ENCODE measurements around the gene ZNF358.

ZNF358 gene

GRCh38 chr19:7522072-7522922 is 6.4 kb downstream of the ZNF358 start, which contains the start of gene MCOLN1:
MCOLN1 (plus strand) TSS chr19:7522624; CDS start chr19:7522751, 127 bp downstream.
- Histone ChIP-seq H3K36me3 (ENCODE audit: control insufficient read depth in 2 of 2, insufficient read depth in 2 of 2, low read length in 2 of 2) (peaks cover 0 to 13% of the 10 kb centered on the region in 2 donors), H3K9me3 (ENCODE audit: control insufficient read depth in 2 of 2, low read length in 2 of 2) (no peaks in the 10 kb centered on the region), H3K27me3 (ENCODE audit: control insufficient read depth in 1 of 2, insufficient read depth in 2 of 2, low read length in 2 of 2) (no peaks in the 10 kb centered on the region), H3K27ac (ENCODE audit: low read length) (peak within 1 kb of the TSS; percentile 58), H3K4me1 (ENCODE audit: control insufficient read depth, insufficient read depth, low read length) (peaks cover 26% of the 10 kb centered on the region), H3K9ac (ENCODE audit: low read length in 2 of 2) (peak within 1 kb of the TSS; percentile 71 to 79), H3K4me3 (ENCODE audit: low read length in 2 of 2) (peak within 1 kb of the TSS; percentile 54 to 84)

- H3K9me3 ChIP-seq (ENCODE audit: control insufficient read depth in 2 of 2, low read length in 2 of 2) = no peaks in the 10 kb centered on the region
- H3K27me3 ChIP-seq (ENCODE audit: control insufficient read depth in 1 of 2, insufficient read depth in 2 of 2, low read length in 2 of 2) = no peaks in the 10 kb centered on the region
- H3K4me3 ChIP-seq (ENCODE audit: low read length in 2 of 2) = peak overlapping the region; percentile 54 to 84
- peak overlapping the region; percentile 58 for H3K27ac ChIP-seq (ENCODE audit: low read length)
- peaks cover 0 to 13% of the 10 kb centered on the region in 2 donors for H3K36me3 ChIP-seq (ENCODE audit: control insufficient read depth in 2 of 2, insufficient read depth in 2 of 2, low read length in 2 of 2)
- peaks cover 24% of the 10 kb centered on the region for H3K4me1 ChIP-seq (ENCODE audit: control insufficient read depth, insufficient read depth, low read length)
- H3K9ac ChIP-seq (ENCODE audit: low read length in 2 of 2) = peak overlapping the region; percentile 71 to 79
Measured at GRCh38 chr19:7522923-7523667, 7.2 kb downstream of the ZNF358 start.

- no peaks in the 10 kb centered on the region for H3K27me3 ChIP-seq (ENCODE audit: control insufficient read depth in 1 of 2, insufficient read depth in 2 of 2, low read length in 2 of 2)
- H3K9ac ChIP-seq (ENCODE audit: low read length in 2 of 2) = no peak overlapping the region
- H3K9me3 ChIP-seq (ENCODE audit: control insufficient read depth in 2 of 2, low read length in 2 of 2) = no peaks in the 10 kb centered on the region
- peaks cover 0 to 17% of the 10 kb centered on the region in 2 donors for H3K36me3 ChIP-seq (ENCODE audit: control insufficient read depth in 2 of 2, insufficient read depth in 2 of 2, low read length in 2 of 2)
- H3K4me3 ChIP-seq (ENCODE audit: low read length in 2 of 2) = no peak overlapping the region
- H3K27ac ChIP-seq (ENCODE audit: low read length) = no peak overlapping the region
- peaks cover 24% of the 10 kb centered on the region for H3K4me1 ChIP-seq (ENCODE audit: control insufficient read depth, insufficient read depth, low read length)
Measured at GRCh38 chr19:7524523-7524922, 8.6 kb downstream of the ZNF358 start.

GRCh38 chr19:7524992-7525739 is 9.3 kb downstream of the ZNF358 start:
- Histone ChIP-seq H3K36me3 (ENCODE audit: control insufficient read depth in 2 of 2, insufficient read depth in 2 of 2, low read length in 2 of 2) (peaks cover 0 to 19% of the 10 kb centered on the region in 2 donors), H3K4me3 (ENCODE audit: low read length in 2 of 2) (no peak overlapping the region), H3K27ac (ENCODE audit: low read length) (no peak overlapping the region)

GRCh38 chr19:7526059-7526929 is 10.4 kb downstream of the ZNF358 start:
- Histone ChIP-seq H3K36me3 (ENCODE audit: control insufficient read depth in 2 of 2, insufficient read depth in 2 of 2, low read length in 2 of 2) (peaks cover 0 to 19% of the 10 kb centered on the region in 2 donors), H3K9ac (ENCODE audit: low read length in 2 of 2) (no peak overlapping the region), H3K27ac (ENCODE audit: low read length) (no peak overlapping the region), H3K27me3 (ENCODE audit: control insufficient read depth in 1 of 2, insufficient read depth in 2 of 2, low read length in 2 of 2) (no peaks in the 10 kb centered on the region), H3K4me1 (ENCODE audit: control insufficient read depth, insufficient read depth, low read length) (peaks cover 24% of the 10 kb centered on the region), H3K9me3 (ENCODE audit: control insufficient read depth in 2 of 2, low read length in 2 of 2) (no peaks in the 10 kb centered on the region), H3K4me3 (ENCODE audit: low read length in 2 of 2) (no peak overlapping the region)

More at GRCh38 chr19:7524992-7525739, 9.3 kb downstream of the ZNF358 start:
- Histone ChIP-seq H3K27me3 (ENCODE audit: control insufficient read depth in 1 of 2, insufficient read depth in 2 of 2, low read length in 2 of 2) (no peaks in the 10 kb centered on the region), H3K9me3 (ENCODE audit: control insufficient read depth in 2 of 2, low read length in 2 of 2) (no peaks in the 10 kb centered on the region), H3K9ac (ENCODE audit: low read length in 2 of 2) (no peak overlapping the region), H3K4me1 (ENCODE audit: control insufficient read depth, insufficient read depth, low read length) (peaks cover 24% of the 10 kb centered on the region)

GRCh38 chr19:7527516-7528191 is 11.8 kb downstream of the ZNF358 start:
- peaks cover 14% of the 10 kb centered on the region for H3K4me1 ChIP-seq (ENCODE audit: control insufficient read depth, insufficient read depth, low read length)
- H3K9me3 ChIP-seq (ENCODE audit: control insufficient read depth in 2 of 2, low read length in 2 of 2) = no peaks in the 10 kb centered on the region
- no peak overlapping the region for H3K9ac ChIP-seq (ENCODE audit: low read length in 2 of 2)
- peaks cover 0 to 22% of the 10 kb centered on the region in 2 donors for H3K36me3 ChIP-seq (ENCODE audit: control insufficient read depth in 2 of 2, insufficient read depth in 2 of 2, low read length in 2 of 2)
- H3K4me3 ChIP-seq (ENCODE audit: low read length in 2 of 2) = no peak overlapping the region
- H3K27ac ChIP-seq (ENCODE audit: low read length) = no peak overlapping the region
- H3K27me3 ChIP-seq (ENCODE audit: control insufficient read depth in 1 of 2, insufficient read depth in 2 of 2, low read length in 2 of 2) = no peaks in the 10 kb centered on the region

GRCh38 chr19:7528192-7528519 is 12.3 kb downstream of the ZNF358 start:
- peaks cover 10% of the 10 kb centered on the region for H3K4me1 ChIP-seq (ENCODE audit: control insufficient read depth, insufficient read depth, low read length)
- no peaks in the 10 kb centered on the region for H3K9me3 ChIP-seq (ENCODE audit: control insufficient read depth in 2 of 2, low read length in 2 of 2)
- no peak overlapping the region for H3K27ac ChIP-seq (ENCODE audit: low read length)
- H3K9ac ChIP-seq (ENCODE audit: low read length in 2 of 2) = no peak overlapping the region
- H3K36me3 ChIP-seq (ENCODE audit: control insufficient read depth in 2 of 2, insufficient read depth in 2 of 2, low read length in 2 of 2) = peaks cover 0 to 22% of the 10 kb centered on the region in 2 donors
- H3K4me3 ChIP-seq (ENCODE audit: low read length in 2 of 2) = no peak overlapping the region
- no peaks in the 10 kb centered on the region for H3K27me3 ChIP-seq (ENCODE audit: control insufficient read depth in 1 of 2, insufficient read depth in 2 of 2, low read length in 2 of 2)

GRCh38 chr19:7528522-7529245 is 12.8 kb downstream of the ZNF358 start:
- H3K4me3 ChIP-seq (ENCODE audit: low read length in 2 of 2) = no peak overlapping the region
- H3K4me1 ChIP-seq (ENCODE audit: control insufficient read depth, insufficient read depth, low read length) = peaks cover 10% of the 10 kb centered on the region
- H3K27me3 ChIP-seq (ENCODE audit: control insufficient read depth in 1 of 2, insufficient read depth in 2 of 2, low read length in 2 of 2) = no peaks in the 10 kb centered on the region
- H3K36me3 ChIP-seq (ENCODE audit: control insufficient read depth in 2 of 2, insufficient read depth in 2 of 2, low read length in 2 of 2) = peaks cover 0 to 22% of the 10 kb centered on the region in 2 donors
- H3K27ac ChIP-seq (ENCODE audit: low read length) = no peak overlapping the region
- no peak overlapping the region for H3K9ac ChIP-seq (ENCODE audit: low read length in 2 of 2)
- H3K9me3 ChIP-seq (ENCODE audit: control insufficient read depth in 2 of 2, low read length in 2 of 2) = no peaks in the 10 kb centered on the region

GRCh38 chr19:7529246-7529600 is 13.3 kb downstream of the ZNF358 start:
- Histone ChIP-seq H3K27ac (ENCODE audit: low read length) (no peak overlapping the region), H3K36me3 (ENCODE audit: control insufficient read depth in 2 of 2, insufficient read depth in 2 of 2, low read length in 2 of 2) (peaks cover 0 to 22% of the 10 kb centered on the region in 2 donors), H3K27me3 (ENCODE audit: control insufficient read depth in 1 of 2, insufficient read depth in 2 of 2, low read length in 2 of 2) (no peaks in the 10 kb centered on the region)

More at GRCh38 chr19:7529246-7529600, 13.3 kb downstream of the ZNF358 start:
- Histone ChIP-seq H3K4me3 (ENCODE audit: low read length in 2 of 2) (no peak overlapping the region), H3K9me3 (ENCODE audit: control insufficient read depth in 2 of 2, low read length in 2 of 2) (no peaks in the 10 kb centered on the region), H3K4me1 (ENCODE audit: control insufficient read depth, insufficient read depth, low read length) (peaks cover 11% of the 10 kb centered on the region), H3K9ac (ENCODE audit: low read length in 2 of 2) (no peak overlapping the region)
